HEK293 (cell line): ENCODE measurements around the gene RGS11.
"Not testable (repeated sequence)": the region's sequence is repeated elsewhere in the genome, so short reads cannot be mapped to it uniquely, and the experiment has no call there.

ENCODE experiments used
- CTCF ChIA-PET: fragments of 350-600 bp; formaldehyde crosslinking; extraction: SDS; loops from one replicate; lab custom pipeline; 2021; ENCODE audit warnings: antibody characterized with exemption; lab: Yijun Ruan, JAX
- POLR2A ChIA-PET: fragments of 300-600 bp; formaldehyde crosslinking; extraction: SDS; loops from one replicate; lab custom pipeline; 2020; ENCODE audit warnings: antibody characterized with exemption, inconsistent platforms; lab: Yijun Ruan, JAX
- H3K27ac ChIP-seq: fragments of 200-500 bp; sonication (Bioruptor generic); 2 replicates; pipeline ENCODE4 v1.5.1; 2014; ENCODE audit warnings: low read depth, low read length, control low read depth, inconsistent platforms; ENCODE audit errors: extremely low read depth
- H3K36me3 ChIP-seq, 2 experiments: fragments of 200-500 bp in 1 of 2; sonication (Bioruptor generic) in 1 of 2; 1 replicate in 1 of 2; 2 replicates in 1 of 2; pipeline ENCODE4 v1.5.1; 2014 to 2017; ENCODE audit warnings: inconsistent platforms in 2 of 2, low read length in 2 of 2; ENCODE audit not compliant: control insufficient read depth in 2 of 2, insufficient read depth in 1 of 2
- H3K4me1 ChIP-seq: fragments of 200-500 bp; sonication (Bioruptor generic); 2 replicates; pipeline ENCODE4 v1.5.1; 2014; ENCODE audit warnings: mild to moderate bottlenecking, low read length, inconsistent platforms; ENCODE audit not compliant: control insufficient read depth, insufficient read depth
- H3K4me3 ChIP-seq: 2 replicates; pipeline ENCODE4 v1.5.1; 2011; ENCODE audit warnings: low read depth, mild to moderate bottlenecking, control low read depth, low read length, moderate library complexity
- H3K9me3 ChIP-seq: fragments of 200-500 bp; sonication (Bioruptor generic); 2 replicates; pipeline ENCODE4 v1.5.1; 2014; ENCODE audit warnings: low read depth, low read length, inconsistent platforms; ENCODE audit not compliant: control insufficient read depth, insufficient read depth
- HOXA7 ChIP-seq: sonication (generic); formaldehyde crosslinking; IDR thresholded peaks from 2 replicates; pipeline ENCODE4 v1.8.1; 2022; ENCODE audit warnings: missing genetic modification reagents, borderline replicate concordance
- KLF7 ChIP-seq: fragments of 450-650 bp; formaldehyde crosslinking; IDR thresholded peaks from 2 replicates; pipeline ENCODE4 v1.5.1; 2016; ENCODE audit warnings: missing biosample characterization, missing genetic modification characterization, borderline replicate concordance
- SP7 ChIP-seq: fragments of 450-650 bp; formaldehyde crosslinking; IDR thresholded peaks from 2 replicates; pipeline ENCODE4 v1.5.1; 2016; ENCODE audit warnings: missing biosample characterization, missing genetic modification characterization
- TRIM28 ChIP-seq: IDR thresholded peaks from 2 replicates; pipeline ENCODE4 v1.6.1; 2011; ENCODE audit warnings: low read length, control low read depth, borderline replicate concordance
- ZBTB21 ChIP-seq: fragments of 450-650 bp; formaldehyde crosslinking; IDR thresholded peaks from 2 replicates; pipeline ENCODE4 v1.5.1; 2017; ENCODE audit warnings: missing biosample characterization, missing genetic modification characterization
- ZFHX2 ChIP-seq: fragments of 450-650 bp; formaldehyde crosslinking; conservative IDR thresholded peaks from 2 replicates; pipeline ENCODE4 v1.5.1; 2016; ENCODE audit warnings: missing biosample characterization, missing genetic modification characterization
- ZNF175 ChIP-seq: fragments of 450-650 bp; formaldehyde crosslinking; IDR thresholded peaks from 2 replicates; pipeline ENCODE4 v1.5.1; 2016; ENCODE audit warnings: missing biosample characterization, missing genetic modification characterization
- ZNF311 ChIP-seq: fragments of 450-650 bp; formaldehyde crosslinking; IDR thresholded peaks from 2 replicates; pipeline ENCODE4 v1.5.1; 2017; ENCODE audit warnings: missing biosample characterization, missing genetic modification characterization, borderline replicate concordance
- ZNF324 ChIP-seq: fragments of 450-650 bp; formaldehyde crosslinking; IDR thresholded peaks from 2 replicates; pipeline ENCODE4 v1.5.1; 2016; ENCODE audit warnings: missing biosample characterization, missing genetic modification characterization
- ZNF37A ChIP-seq: fragments of 450-650 bp; IDR thresholded peaks from 2 replicates; pipeline ENCODE4 v1.5.1; 2018; ENCODE audit warnings: missing biosample characterization, missing genetic modification characterization
- ZNF501 ChIP-seq: fragments of 450-650 bp; formaldehyde crosslinking; IDR thresholded peaks from 2 replicates; pipeline ENCODE4 v1.5.1; 2016; ENCODE audit warnings: missing biosample characterization, missing genetic modification characterization
- ZNF514 ChIP-seq: fragments of 450-650 bp; formaldehyde crosslinking; IDR thresholded peaks from 2 replicates; pipeline ENCODE4 v1.5.1; 2016; ENCODE audit warnings: missing biosample characterization, missing genetic modification characterization
- ZNF530 ChIP-seq: fragments of 450-650 bp; formaldehyde crosslinking; IDR thresholded peaks from 2 replicates; pipeline ENCODE4 v1.5.1; 2016; ENCODE audit warnings: low read depth, missing biosample characterization, missing genetic modification characterization
- ZNF549 ChIP-seq: fragments of 450-650 bp; IDR thresholded peaks from 2 replicates; pipeline ENCODE4 v1.5.1; 2018; ENCODE audit warnings: missing biosample characterization, missing genetic modification characterization, mild to moderate bottlenecking, inconsistent platforms, moderate library complexity
- ZNF623 ChIP-seq: fragments of 450-650 bp; formaldehyde crosslinking; IDR thresholded peaks from 2 replicates; pipeline ENCODE4 v1.5.1; 2016; ENCODE audit warnings: missing biosample characterization, missing genetic modification characterization
- ZNF660 ChIP-seq: fragments of 450-650 bp; IDR thresholded peaks from 2 replicates; pipeline ENCODE4 v1.5.1; 2018; ENCODE audit warnings: missing biosample characterization, mild to moderate bottlenecking, missing genetic modification characterization
- TF ChIP-seq, protein P1 (sequence below): fragments of 450-650 bp; formaldehyde crosslinking; IDR thresholded peaks from 2 replicates; pipeline ENCODE4 v1.5.1; 2016; ENCODE audit warnings: missing biosample characterization, missing genetic modification characterization
- TF ChIP-seq, protein P2 (sequence below): fragments of 450-650 bp; formaldehyde crosslinking; IDR thresholded peaks from 2 replicates; pipeline ENCODE4 v1.5.1; 2017; ENCODE audit warnings: missing biosample characterization, missing genetic modification characterization
- TF ChIP-seq, protein P3 (sequence below): fragments of 450-650 bp; formaldehyde crosslinking; IDR thresholded peaks from 2 replicates; pipeline ENCODE4 v1.5.1; 2017; ENCODE audit warnings: missing biosample characterization, missing genetic modification characterization
- TF ChIP-seq, protein P4 (sequence below): fragments of 450-650 bp; formaldehyde crosslinking; IDR thresholded peaks from 2 replicates; pipeline ENCODE4 v1.5.1; 2016; ENCODE audit warnings: missing biosample characterization, missing genetic modification characterization

The RGS11 gene

DNA sequence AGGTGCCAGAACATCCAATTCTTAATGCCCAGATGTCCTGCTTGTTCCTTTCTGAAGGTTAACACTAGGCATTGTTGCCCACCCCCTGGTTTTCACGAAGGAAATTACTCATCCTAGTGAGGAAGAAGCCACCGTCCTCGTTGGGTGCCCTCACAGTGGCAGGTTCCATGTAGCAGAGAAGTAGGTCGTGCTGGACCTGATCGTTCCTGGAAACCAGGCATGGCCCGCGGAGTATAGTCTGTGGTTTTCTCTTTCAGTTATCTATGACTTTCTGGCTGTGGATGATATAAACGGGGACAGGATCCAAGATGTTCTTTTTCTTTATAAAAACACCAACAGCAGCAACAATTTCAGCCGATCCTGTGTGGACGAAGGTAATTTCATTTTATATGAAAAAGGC is 16.5 kb downstream of the RGS11 start:
- Histone ChIP-seq H3K4me1 (no peaks in the 10 kb centered on the region), H3K4me3 (no peak overlapping the region)
- POLR2A ChIA-PET = no interaction called here
- TF ChIP-seq ZNF549 (tag by site-specific recombination) = no peak
- TF ChIP-seq ZNF324 (tag by site-specific recombination) = no peak
- TF ChIP-seq, all 188 proteins: peak for 0
- H3K9me3 ChIP-seq = no peaks in the 10 kb centered on the region
- CTCF ChIA-PET = no interaction called here
- no peak overlapping the region for H3K27ac ChIP-seq
- H3K36me3 ChIP-seq = peaks cover 5 to 66% of the 10 kb centered on the region in 2 experiments; a peak in 2 of 3 replicates

DNA sequence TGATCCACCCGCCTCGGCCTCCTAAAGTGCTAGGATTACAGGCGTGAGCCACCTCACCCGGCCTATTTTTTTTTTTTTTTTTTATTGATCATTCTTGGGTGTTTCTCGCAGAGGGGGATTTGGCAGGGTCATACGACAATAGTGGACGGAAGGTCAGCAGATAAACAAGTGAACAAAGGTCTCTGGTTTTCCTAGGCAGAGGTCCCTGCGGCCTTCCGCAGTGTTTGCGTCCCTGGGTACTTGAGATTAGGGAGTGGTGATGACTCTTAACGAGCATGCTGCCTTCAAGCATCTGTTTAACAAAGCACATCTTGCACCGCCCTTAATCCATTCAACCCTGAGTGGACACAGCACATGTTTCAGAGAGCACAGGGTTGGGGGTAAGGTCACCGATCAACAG is 17.7 kb downstream of the RGS11 start:
- H3K9me3 ChIP-seq, H3K4me3 ChIP-seq, H3K4me1 ChIP-seq, H3K27ac ChIP-seq, POLR2A ChIA-PET, CTCF ChIA-PET: not testable (repeated sequence)
- peaks cover 5 to 62% of the 10 kb centered on the region in 2 experiments; a peak in 2 of 3 replicates for H3K36me3 ChIP-seq

DNA sequence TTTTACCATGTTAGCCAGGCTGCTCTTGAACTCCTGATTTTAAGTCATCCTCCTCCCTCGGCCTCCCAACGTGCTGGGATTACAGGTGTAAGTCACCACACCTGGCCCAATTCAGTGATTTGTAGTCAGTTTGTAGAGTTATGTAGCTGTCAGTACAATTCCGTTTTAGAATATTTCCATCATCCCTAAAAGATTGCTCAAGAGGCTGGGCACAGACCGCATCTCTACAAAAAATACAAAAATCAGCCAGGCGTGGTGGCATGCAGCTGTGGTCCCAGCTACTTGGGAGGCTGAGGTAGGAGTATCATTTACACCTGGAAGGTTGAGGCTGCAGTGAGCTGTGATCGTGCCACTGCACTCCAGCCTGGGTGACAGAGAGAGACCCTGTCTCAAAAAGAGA is 20.6 kb downstream of the RGS11 start:
- Histone ChIP-seq H3K9me3 (no peaks in the 10 kb centered on the region), H3K27ac (no peak overlapping the region), H3K4me3 (no peak overlapping the region), H3K4me1 (no peaks in the 10 kb centered on the region), H3K36me3 (peaks cover 5 to 40% of the 10 kb centered on the region in 2 experiments; a peak in 2 of 3 replicates)
- CTCF ChIA-PET = interaction anchor here (1.1 kb wide), 1 partner anchor 107 kb away, joined by 3 read pairs; no protein-coding TSS in a partner anchor
- no peak for TF ChIP-seq ZNF514
- TF ChIP-seq ZNF37A (tag by site-specific recombination) = no peak
- TF ChIP-seq ZNF660 (tag by site-specific recombination) = no peak
- TF ChIP-seq KLF7 (tag by site-specific recombination) = no peak
- TF ChIP-seq HOXA7 (CRISPR knock-in tag) = no peak
- POLR2A ChIA-PET = interaction anchor here (0.6 kb wide), 1 partner anchor 23 kb away, joined by 3 read pairs; no protein-coding TSS in a partner anchor

DNA sequence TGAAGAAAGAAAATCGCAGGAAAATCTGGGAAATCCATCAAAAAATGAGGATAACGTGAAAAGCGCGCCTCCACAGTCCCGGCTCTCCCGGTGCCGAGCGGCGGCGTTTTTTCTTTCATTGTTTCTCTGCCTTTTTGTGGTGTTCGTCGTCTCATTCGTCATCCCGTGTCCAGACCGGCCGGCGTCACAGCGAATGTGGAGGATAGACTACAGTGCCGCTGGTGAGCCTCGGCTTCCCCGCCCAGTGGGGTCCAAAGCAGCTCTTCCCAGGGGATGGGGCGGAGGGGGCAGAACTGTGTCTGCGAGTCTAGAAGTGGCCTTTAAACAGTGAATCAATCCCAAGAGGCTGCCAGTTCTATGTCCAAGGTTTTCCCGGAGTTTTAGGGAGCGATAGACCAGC is 21.3 kb downstream of the RGS11 start:
- CTCF ChIA-PET = interaction anchor here (1.0 kb wide), 1 partner anchor 8 kb away, joined by 3 read pairs; no protein-coding TSS in a partner anchor
- no peaks in the 10 kb centered on the region for H3K4me1 ChIP-seq
- peaks cover 5 to 34% of the 10 kb centered on the region in 2 experiments; a peak in 2 of 3 replicates for H3K36me3 ChIP-seq
- no peak overlapping the region for H3K27ac ChIP-seq
- POLR2A ChIA-PET = interaction anchor here (1.1 kb wide), 1 partner anchor 19 kb away, joined by 4 read pairs; the partner anchor contains the start of gene FAM234A
- H3K4me3 ChIP-seq = no peak overlapping the region
- no peaks in the 10 kb centered on the region for H3K9me3 ChIP-seq
- TF ChIP-seq ZNF530 (tag by site-specific recombination) = no peak
- no peak for TF ChIP-seq ZNF623 (tag by site-specific recombination)
- TF ChIP-seq ZFHX2 (tag by site-specific recombination) = no peak
- TF ChIP-seq SP7 (tag by site-specific recombination) = no peak
- no peak for TF ChIP-seq ZNF501 (tag by site-specific recombination)
- TF ChIP-seq TRIM28 = no peak
- TF ChIP-seq, protein P1, sequence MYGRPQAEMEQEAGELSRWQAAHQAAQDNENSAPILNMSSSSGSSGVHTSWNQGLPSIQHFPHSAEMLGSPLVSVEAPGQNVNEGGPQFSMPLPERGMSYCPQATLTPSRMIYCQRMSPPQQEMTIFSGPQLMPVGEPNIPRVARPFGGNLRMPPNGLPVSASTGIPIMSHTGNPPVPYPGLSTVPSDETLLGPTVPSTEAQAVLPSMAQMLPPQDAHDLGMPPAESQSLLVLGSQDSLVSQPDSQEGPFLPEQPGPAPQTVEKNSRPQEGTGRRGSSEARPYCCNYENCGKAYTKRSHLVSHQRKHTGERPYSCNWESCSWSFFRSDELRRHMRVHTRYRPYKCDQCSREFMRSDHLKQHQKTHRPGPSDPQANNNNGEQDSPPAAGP (tag by site-specific recombination) = no peak
- TF ChIP-seq ZNF311 (tag by site-specific recombination) = no peak
- no peak for TF ChIP-seq ZNF175 (tag by site-specific recombination)
- TF ChIP-seq, protein P2, sequence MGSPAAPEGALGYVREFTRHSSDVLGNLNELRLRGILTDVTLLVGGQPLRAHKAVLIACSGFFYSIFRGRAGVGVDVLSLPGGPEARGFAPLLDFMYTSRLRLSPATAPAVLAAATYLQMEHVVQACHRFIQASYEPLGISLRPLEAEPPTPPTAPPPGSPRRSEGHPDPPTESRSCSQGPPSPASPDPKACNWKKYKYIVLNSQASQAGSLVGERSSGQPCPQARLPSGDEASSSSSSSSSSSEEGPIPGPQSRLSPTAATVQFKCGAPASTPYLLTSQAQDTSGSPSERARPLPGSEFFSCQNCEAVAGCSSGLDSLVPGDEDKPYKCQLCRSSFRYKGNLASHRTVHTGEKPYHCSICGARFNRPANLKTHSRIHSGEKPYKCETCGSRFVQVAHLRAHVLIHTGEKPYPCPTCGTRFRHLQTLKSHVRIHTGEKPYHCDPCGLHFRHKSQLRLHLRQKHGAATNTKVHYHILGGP (tag by site-specific recombination) = no peak
- TF ChIP-seq, protein P3, sequence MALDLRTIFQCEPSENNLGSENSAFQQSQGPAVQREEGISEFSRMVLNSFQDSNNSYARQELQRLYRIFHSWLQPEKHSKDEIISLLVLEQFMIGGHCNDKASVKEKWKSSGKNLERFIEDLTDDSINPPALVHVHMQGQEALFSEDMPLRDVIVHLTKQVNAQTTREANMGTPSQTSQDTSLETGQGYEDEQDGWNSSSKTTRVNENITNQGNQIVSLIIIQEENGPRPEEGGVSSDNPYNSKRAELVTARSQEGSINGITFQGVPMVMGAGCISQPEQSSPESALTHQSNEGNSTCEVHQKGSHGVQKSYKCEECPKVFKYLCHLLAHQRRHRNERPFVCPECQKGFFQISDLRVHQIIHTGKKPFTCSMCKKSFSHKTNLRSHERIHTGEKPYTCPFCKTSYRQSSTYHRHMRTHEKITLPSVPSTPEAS (tag by site-specific recombination) = no peak
- TF ChIP-seq ZBTB21 (tag by site-specific recombination) = no peak
- TF ChIP-seq, protein P4, sequence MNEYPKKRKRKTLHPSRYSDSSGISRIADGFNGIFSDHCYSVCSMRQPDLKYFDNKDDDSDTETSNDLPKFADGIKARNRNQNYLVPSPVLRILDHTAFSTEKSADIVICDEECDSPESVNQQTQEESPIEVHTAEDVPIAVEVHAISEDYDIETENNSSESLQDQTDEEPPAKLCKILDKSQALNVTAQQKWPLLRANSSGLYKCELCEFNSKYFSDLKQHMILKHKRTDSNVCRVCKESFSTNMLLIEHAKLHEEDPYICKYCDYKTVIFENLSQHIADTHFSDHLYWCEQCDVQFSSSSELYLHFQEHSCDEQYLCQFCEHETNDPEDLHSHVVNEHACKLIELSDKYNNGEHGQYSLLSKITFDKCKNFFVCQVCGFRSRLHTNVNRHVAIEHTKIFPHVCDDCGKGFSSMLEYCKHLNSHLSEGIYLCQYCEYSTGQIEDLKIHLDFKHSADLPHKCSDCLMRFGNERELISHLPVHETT = no peak
